K562 (cell line): ENCODE data around the gene RFWD3. TPM values are rescaled to one million over a fixed set of nuclear protein-coding genes. Genes with fewer than 3 reads are reported as not detected.

Source experiments
- ATAC-seq: fragments of 200-7000 bp; cut with Tn5 transposase; 3 replicates; pipeline ENCODE4 v1.9.1; 2020; ENCODE audit warnings: moderate library complexity
- BruUV-seq: library from RNA; stranded (reverse); fragments of 400-500 nt; replicated peaks from 2 replicates; lab custom pipeline; 2021; lab: Mats Ljungman, UMichigan
- CTCF ChIA-PET: fragments of 300-600 bp; formaldehyde crosslinking; extraction: SDS; loops from one replicate; lab custom pipeline; 2021; ENCODE audit warnings: low intra/inter-chr PET ratio; lab: Yijun Ruan, JAX
- POLR2A ChIA-PET: fragments of 300-600, 350-650 bp; sonication (Branson Sonifier 250); formaldehyde crosslinking; extraction: SDS; loops from one replicate; lab custom pipeline; 2021; ENCODE audit warnings: antibody characterized with exemption, inconsistent platforms; lab: Yijun Ruan, JAX
- DNase-seq, 4 experiments: peaks; one replicate each; pipeline versions ENCODE4 v3.0.0 to v3.0.0-alpha.2; 2011 to 2018; ENCODE audit warnings: low spot score in 3 of 4, mixed read lengths in 3 of 4; ENCODE audit errors: extremely low read depth in 1 of 4
- FAIRE-seq: peaks from 2 replicates; lab custom pipeline; 2011; peaks lifted over from hg19 to GRCh38; lab: Jason Lieb, UNC
- H2AFZ ChIP-seq: 2 replicates; pipeline ENCODE4 v1.6.0; 2011; ENCODE audit warnings: low read depth, low read length, control low read depth, inconsistent platforms
- H3K27ac ChIP-seq: fragments of 200-600 bp; 3 replicates; pipeline ENCODE4 v1.8.0; 2011; ENCODE audit warnings: low read depth, mild to moderate bottlenecking, control low read depth, inconsistent platforms, low read length, moderate library complexity, mixed read lengths; ENCODE audit errors: extremely low read depth
- H3K27me3 ChIP-seq, 2 experiments: fragments of 300-600 bp in 1 of 2; 2 replicates in 1 of 2; 3 replicates in 1 of 2; pipeline versions ENCODE4 v1.6.0 to v1.8.0; 2011; ENCODE audit warnings: inconsistent platforms in 2 of 2, low read length in 2 of 2, mild to moderate bottlenecking in 1 of 2, mixed read lengths in 1 of 2, moderate library complexity in 1 of 2; ENCODE audit not compliant: control insufficient read depth in 2 of 2, insufficient read depth in 2 of 2
- H3K36me3 ChIP-seq: fragments of 300-600 bp; 3 replicates; pipeline ENCODE4 v1.8.0; 2011; ENCODE audit warnings: mild to moderate bottlenecking, low read length, inconsistent platforms; ENCODE audit not compliant: control insufficient read depth, insufficient read depth
- H3K4me1 ChIP-seq, 2 experiments: fragments of 200-600 bp in 1 of 2; replicated peaks in 1 of 2; 2 replicates in 1 of 2; 3 replicates in 1 of 2; pipeline versions ENCODE4 v1.5.1 to v1.8.0; 2011; ENCODE audit warnings: inconsistent platforms in 2 of 2, low read length in 2 of 2, mild to moderate bottlenecking in 1 of 2, mixed read lengths in 1 of 2, moderate library complexity in 1 of 2; ENCODE audit not compliant: control insufficient read depth in 2 of 2, insufficient read depth in 2 of 2
- H3K4me2 ChIP-seq: 2 replicates; pipeline ENCODE4 v1.6.1; 2011; ENCODE audit warnings: low read length, control low read depth, inconsistent platforms, mixed read lengths; ENCODE audit not compliant: insufficient read depth
- H3K4me3 ChIP-seq: fragments of 200-600 bp; sonication (generic), shearing (Covaris generic); 2 replicates; pipeline ENCODE4 v1.5.1; 2016; ENCODE audit warnings: control low read depth, inconsistent platforms
- H3K79me2 ChIP-seq: fragments of 200-600 bp; 3 replicates; pipeline ENCODE4 v1.8.0; 2011; ENCODE audit warnings: low read length, inconsistent platforms; ENCODE audit not compliant: control insufficient read depth, insufficient read depth
- H3K9ac ChIP-seq, 2 experiments: 2 replicates each; pipeline versions ENCODE4 v1.6.0 to v1.6.1; 2011; ENCODE audit warnings: low read depth in 2 of 2, low read length in 2 of 2, control low read depth in 1 of 2, inconsistent platforms in 1 of 2, mild to moderate bottlenecking in 1 of 2, mixed read lengths in 1 of 2; ENCODE audit not compliant: insufficient read depth in 1 of 2
- H3K9me1 ChIP-seq: one replicate; pipeline ENCODE4 v1.6.0; 2011; ENCODE audit warnings: inconsistent platforms, mild to moderate bottlenecking, low read length, moderate library complexity; ENCODE audit not compliant: control insufficient read depth, insufficient read depth
- H3K9me3 ChIP-seq: replicated peaks from 2 replicates; pipeline ENCODE4 v1.5.1; 2011; ENCODE audit warnings: low read depth, low read length, inconsistent platforms; ENCODE audit not compliant: control insufficient read depth, insufficient read depth
- H4K20me1 ChIP-seq: replicated peaks from 2 replicates; pipeline ENCODE4 v1.6.1; 2011; ENCODE audit warnings: low read length, inconsistent platforms, mixed read lengths; ENCODE audit not compliant: control insufficient read depth, insufficient read depth
- ZBTB7A ChIP-seq: IDR thresholded peaks from 2 replicates; pipeline ENCODE4 v1.6.1; 2011; ENCODE audit warnings: low read depth, mild to moderate bottlenecking, low read length, moderate library complexity, borderline replicate concordance; ENCODE audit not compliant: control insufficient read depth
- WGBS: fragments of 100-300 bp; shearing (Covaris generic); methylation state at CpG from one replicate; pipeline ENCODE4 v1.1.6; 2016; ENCODE audit warnings: low coverage, mixed read lengths; ENCODE audit not compliant: insufficient coverage; ENCODE audit errors: missing lambda C conversion rate; 5-methylcytosine and 5-hydroxymethylcytosine counted together
- in situ Hi-C: fragments of 300-500 bp; cut with MboI; formaldehyde crosslinking; loops from 4 replicates; pipeline ENCODE4 v1.15.0; 2018; ENCODE audit warnings: inconsistent platforms, mixed read lengths
- intact Hi-C: fragments of 100-400 bp; cut with micrococcal nuclease; formaldehyde crosslinking; loops from 2 replicates; pipeline ENCODE4 v1.14.2; 2022
- polyA plus RNA-seq, 8 experiments: library from polyadenylated mRNA; depleted of rRNA in 4 of 8; stranded (reverse) in 5 of 8; unstranded in 3 of 8; fragments of >200 nt; fragmentation: Nextera tagmentation in 2 of 8; fragmentation: Illumina TruSeq in 1 of 8; extraction: Ambion mirVana in 2 of 8; extraction: Trizol in 1 of 8; gene quantifications; 2 replicates each; pipeline versions ENCODE4 v1.2.1 to v1.2.3, GENCODE V29; 2011 to 2014; ENCODE audit warnings: inconsistent platforms in 1 of 8, missing spikeins in 1 of 8
- total RNA-seq, 7 experiments: library from RNA; depleted of rRNA in 6 of 7; stranded (reverse); fragments of >200 nt in 6 of 7; fragmentation: Illumina TruSeq in 2 of 7; extraction: Trizol in 2 of 7; gene quantifications; 2 replicates each; pipeline versions ENCODE4 v1.2.1 to v1.2.3, GENCODE V29; 2011 to 2021; ENCODE audit warnings: low replicate concordance in 1 of 7
- TF ChIP-seq, protein P1 (sequence below), 2 experiments: IDR thresholded peaks in 1 of 2; conservative IDR thresholded peaks in 1 of 2; 2 replicates each; pipeline ENCODE4 v1.6.1; 2016; ENCODE audit warnings: low read depth in 2 of 2, mild to moderate bottlenecking in 1 of 2, missing compliant biosample characterization in 1 of 2, missing genetic modification characterization in 1 of 2, moderate library complexity in 1 of 2
- TF ChIP-seq, protein P2 (sequence below), 3 experiments: IDR thresholded peaks in 2 of 3; conservative IDR thresholded peaks in 1 of 3; 2 replicates each; pipeline ENCODE4 v1.5.1; 2011 to 2012; ENCODE audit warnings: low read length in 3 of 3, mild to moderate bottlenecking in 3 of 3, control low read depth in 2 of 3, improper control_type of control experiment in 1 of 3, inconsistent platforms in 1 of 3, low read depth in 1 of 3, mixed read lengths in 1 of 3, moderate library complexity in 1 of 3; ENCODE audit not compliant: insufficient read depth in 2 of 3

RFWD3 gene
- total and polyA plus RNA-seq, 9 of the 15 experiments (the other 6 are each of a cell fraction or from before 2014, with no cell fraction given): 20.8 to 121 (median 79.0) TPM

DNA sequence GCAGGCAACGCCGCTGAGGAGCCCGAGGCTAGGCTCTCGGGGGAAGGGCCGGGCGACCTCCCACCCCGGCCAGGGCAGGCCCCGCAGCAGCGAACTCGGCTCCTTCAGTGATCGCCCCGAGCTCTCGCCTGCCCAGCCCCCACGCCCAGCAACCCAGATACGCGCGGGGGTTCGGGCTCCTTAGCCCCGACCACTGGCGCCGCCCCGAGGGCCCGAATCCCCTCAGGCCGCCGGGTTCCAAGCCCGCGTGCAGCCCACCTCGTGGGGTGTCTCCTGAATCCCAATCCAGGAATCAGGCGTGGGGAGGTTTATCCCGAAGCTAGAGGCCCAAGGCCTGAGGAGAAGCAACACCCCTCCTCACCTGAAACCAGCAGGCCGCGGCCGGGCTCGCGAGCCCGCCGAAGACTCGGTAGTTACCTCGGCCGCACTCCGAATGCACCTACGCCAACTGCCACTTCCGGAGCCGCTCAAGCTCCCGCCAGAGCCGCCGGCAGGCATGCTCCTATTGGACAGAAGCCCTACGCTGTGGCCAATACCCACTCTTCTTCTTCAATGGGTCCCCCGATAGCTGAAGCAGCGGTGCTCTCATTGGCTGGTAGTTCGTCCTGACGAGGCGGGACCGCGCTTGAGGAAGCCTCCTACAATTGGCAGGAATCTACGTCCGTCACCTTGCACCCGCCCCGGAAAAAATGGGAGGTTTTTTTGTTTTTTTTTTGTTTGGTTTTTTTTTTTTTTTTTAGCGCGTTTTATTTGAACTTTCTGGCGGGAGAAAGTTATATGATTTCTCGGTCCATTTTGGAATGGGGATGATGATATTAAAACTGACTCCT is at the start of gene RFWD3 (continued):
- TF ChIP-seq, protein P1, sequence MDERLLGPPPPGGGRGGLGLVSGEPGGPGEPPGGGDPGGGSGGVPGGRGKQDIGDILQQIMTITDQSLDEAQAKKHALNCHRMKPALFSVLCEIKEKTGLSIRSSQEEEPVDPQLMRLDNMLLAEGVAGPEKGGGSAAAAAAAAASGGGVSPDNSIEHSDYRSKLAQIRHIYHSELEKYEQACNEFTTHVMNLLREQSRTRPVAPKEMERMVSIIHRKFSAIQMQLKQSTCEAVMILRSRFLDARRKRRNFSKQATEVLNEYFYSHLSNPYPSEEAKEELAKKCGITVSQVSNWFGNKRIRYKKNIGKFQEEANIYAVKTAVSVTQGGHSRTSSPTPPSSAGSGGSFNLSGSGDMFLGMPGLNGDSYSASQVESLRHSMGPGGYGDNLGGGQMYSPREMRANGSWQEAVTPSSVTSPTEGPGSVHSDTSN (CRISPR knock-in tag; IDR thresholded peaks at IDR 0.05; ENCODE audit: low read depth): peak; percentile 65
- TF ChIP-seq, protein P1 (tag; conservative IDR thresholded peaks at IDR 0.05; ENCODE audit: low read depth): peak; percentile 99

DNA sequence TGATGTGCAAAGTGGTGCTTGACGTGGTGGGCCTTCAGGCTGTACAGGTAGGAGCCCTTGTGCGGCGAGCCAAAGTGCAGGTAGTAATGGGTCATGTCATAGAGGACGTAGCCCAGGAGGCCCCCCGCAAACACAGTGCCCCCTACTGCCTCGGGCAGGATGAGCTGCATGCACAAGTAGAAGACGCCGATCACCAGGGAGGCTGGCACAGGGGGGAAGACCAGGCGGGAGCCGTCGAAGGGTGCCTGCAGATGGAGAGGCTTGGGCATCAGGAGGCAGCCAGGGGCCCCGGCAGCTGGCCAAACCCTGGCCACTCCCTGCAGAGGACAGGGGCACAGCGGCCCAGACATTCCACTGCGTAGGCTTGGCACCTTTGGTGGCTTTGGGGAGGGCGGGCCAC is 49.7 kb upstream of the RFWD3 start:
- ATAC-seq (peak; percentile 47; the same call in 2 of the 3 replicates), DNase-seq (peak in 1 of 4 experiments; percentile 7)
- Histone ChIP-seq H3K36me3 (no peaks in the 10 kb centered on the region), H3K9me1 (no peaks in the 10 kb centered on the region), H3K9ac (no peak overlapping the region)
- no peak for TF ChIP-seq ZBTB7A
- TF ChIP-seq, protein P2, sequence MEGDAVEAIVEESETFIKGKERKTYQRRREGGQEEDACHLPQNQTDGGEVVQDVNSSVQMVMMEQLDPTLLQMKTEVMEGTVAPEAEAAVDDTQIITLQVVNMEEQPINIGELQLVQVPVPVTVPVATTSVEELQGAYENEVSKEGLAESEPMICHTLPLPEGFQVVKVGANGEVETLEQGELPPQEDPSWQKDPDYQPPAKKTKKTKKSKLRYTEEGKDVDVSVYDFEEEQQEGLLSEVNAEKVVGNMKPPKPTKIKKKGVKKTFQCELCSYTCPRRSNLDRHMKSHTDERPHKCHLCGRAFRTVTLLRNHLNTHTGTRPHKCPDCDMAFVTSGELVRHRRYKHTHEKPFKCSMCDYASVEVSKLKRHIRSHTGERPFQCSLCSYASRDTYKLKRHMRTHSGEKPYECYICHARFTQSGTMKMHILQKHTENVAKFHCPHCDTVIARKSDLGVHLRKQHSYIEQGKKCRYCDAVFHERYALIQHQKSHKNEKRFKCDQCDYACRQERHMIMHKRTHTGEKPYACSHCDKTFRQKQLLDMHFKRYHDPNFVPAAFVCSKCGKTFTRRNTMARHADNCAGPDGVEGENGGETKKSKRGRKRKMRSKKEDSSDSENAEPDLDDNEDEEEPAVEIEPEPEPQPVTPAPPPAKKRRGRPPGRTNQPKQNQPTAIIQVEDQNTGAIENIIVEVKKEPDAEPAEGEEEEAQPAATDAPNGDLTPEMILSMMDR (IDR thresholded peaks at IDR 0.05 in 2 of 3, conservative IDR thresholded peaks at IDR 0.05 in 1 of 3; ENCODE audit: insufficient read depth in 2 of 3, low read depth in 1 of 3, low read length in 3 of 3): peak in 2 of 3 experiments; percentile 20 to 28; a peak in 1 of 6 replicates
- TF ChIP-seq, all 486 proteins: peak for 1
- 10% methylated on average over 14 of the region's 15 CpGs for WGBS
- H4K20me1 ChIP-seq: no peaks in the 10 kb centered on the region
- no peak for FAIRE-seq
- no TSS peak for BruUV-seq
- CTCF ChIA-PET: no interaction called here
- POLR2A ChIA-PET: no interaction called here
- no peak overlapping the region for H2AFZ ChIP-seq
- intact Hi-C loops (no loop called here), in situ Hi-C loops (loop anchor here (25.0 kb wide), 1 partner anchor 421 kb away; the partner anchor contains the start of gene ZFP1)
- H3K4me1 ChIP-seq: peaks cover 0 to 20% of the 10 kb centered on the region in 2 experiments; a peak in 2 of 5 replicates
- H3K4me2 ChIP-seq: no peak overlapping the region
- no peak overlapping the region for H3K4me3 ChIP-seq
- H3K79me2 ChIP-seq: no peaks in the 10 kb centered on the region
- no peaks in the 10 kb centered on the region for H3K9me3 ChIP-seq
- H3K27ac ChIP-seq: no peak overlapping the region
- H3K27me3 ChIP-seq: peaks cover 22 to 50% of the 10 kb centered on the region in 2 experiments; a peak in 4 of 5 replicates
